Cerebellar cortex (tissue), 1 donor: ENCODE measurements around the gene TTYH1.

Experiments
- DNase-seq: peaks from one replicate; pipeline ENCODE4 v3.0.0-alpha.2; 2015; ENCODE audit warnings: low spot score

TTYH1 gene

DNA sequence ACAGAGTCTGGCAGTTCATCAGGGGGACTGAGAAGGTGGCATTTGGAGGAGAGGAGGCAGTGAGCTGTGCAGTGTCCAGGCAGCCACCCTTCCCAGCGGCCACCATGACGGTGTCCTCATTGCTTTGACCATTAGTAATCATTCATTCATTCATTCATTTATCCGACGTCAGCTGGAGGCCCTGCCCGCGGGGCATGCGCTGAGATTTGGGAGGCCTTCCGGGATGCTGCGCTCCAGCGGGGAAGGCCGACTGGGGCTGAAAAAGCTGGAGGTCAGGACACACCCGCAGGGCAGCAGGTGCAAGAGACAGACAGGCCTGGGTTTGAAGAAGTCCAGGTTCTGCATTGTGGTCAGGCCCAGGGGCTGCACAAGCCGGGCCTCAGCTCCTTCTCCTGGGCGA is 8.9 kb downstream of the TTYH1 start:
- DNase-seq, result no peak

DNA sequence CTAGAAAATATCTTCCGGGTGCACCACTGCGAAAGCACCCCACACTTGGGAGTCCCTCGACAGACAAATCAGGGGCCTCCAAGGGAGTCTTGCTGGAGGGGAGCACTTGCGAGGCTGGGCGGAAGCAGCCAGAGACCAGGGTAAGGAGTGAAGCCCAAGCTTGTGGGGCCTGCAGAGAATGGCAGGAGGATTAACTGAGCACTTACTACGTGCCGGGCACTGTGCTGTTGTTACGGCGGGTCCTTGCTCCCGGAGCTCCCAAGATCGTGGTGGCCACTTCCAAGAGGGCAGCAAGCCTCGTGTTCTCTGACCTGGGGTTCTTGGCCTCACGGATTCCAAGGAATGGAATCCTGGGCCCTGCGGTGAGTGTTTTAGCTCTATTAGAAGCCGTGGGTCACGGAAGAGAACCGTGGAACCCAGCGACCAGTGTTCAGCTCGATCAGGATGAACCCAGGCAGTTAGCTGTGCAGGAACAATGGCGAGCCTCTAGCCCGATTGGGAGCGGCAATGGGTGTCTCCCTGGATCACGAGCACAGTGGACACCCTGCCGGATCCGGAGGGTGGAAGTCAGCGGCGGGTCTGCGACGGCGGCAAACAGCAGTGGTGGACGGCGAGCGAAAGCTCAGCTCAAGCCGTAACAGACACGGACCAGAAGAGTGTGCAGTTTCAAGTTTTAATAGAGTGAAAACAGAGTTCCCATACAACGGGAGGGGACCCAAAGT is 9.6 kb downstream of the TTYH1 start:
- DNase-seq, result no peak

DNA sequence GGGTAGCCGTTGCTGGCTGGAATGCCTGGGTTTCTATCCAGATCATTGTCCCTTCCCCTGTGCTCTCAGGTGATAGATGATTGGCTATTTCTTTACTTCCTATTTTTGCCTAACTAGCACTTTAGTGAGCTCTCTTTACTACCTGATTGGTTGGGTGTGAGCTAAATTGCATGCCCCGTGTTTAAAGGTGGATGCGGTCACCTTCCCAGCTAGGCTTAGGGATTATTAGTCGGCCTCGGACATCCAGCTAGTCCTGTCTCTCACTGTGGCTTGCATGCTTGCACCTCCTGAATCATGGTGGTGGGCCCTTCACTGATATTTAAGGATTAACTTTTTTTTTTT is 10.1 kb downstream of the TTYH1 start:
- DNase-seq, result no peak

DNA sequence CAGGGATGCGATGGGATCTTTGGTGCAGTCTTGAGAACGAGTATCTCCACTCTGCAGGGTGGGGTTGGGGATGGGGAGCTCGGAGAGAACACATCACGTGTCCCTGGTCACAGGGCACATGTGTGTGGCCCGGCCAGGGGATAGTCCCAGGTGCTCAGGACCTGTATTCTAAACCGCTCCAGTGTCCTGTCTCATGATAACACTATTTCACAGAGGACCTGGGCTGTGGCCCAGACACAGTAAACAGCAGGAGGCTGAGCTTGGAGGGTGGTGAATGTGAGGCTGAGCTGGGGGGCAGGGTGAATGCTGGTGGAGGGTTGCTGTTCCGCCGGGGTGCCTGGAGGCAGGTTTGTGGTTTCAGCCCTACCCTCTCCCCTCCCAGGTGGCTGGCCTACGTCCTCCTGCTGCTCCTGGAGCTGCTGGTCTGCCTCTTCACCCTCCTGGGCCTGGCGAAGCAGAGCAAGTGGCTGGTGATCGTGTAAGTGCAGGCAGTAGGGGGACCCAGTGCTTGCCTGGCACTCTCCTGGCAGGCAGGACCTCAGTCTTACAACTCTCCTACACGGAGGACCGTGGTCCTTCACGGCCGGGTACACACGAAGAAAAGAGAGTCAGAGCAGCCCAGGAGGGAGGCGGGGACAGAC is 11.1 kb downstream of the TTYH1 start:
- DNase-seq, result no peak

DNA sequence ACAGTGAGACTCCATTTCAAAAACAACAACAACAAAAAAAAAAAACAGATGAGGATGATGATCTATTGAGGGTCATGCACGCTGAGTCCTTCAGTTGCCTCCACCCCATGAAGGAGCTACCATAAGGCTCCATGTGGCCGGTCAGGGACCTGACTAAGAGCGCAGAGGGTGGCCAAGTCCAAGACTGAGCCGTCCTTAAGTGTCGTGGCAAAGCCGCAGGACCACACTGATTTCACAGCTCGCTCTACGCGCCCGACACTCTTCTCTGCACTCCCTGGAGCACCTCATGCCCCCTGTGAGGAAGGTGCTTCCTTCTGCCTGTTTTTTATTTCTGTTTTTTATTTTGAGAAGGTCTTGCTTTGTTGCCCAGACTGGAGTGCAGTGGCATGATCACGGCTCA is 12.3 kb downstream of the TTYH1 start:
- DNase-seq, result no peak

DNA sequence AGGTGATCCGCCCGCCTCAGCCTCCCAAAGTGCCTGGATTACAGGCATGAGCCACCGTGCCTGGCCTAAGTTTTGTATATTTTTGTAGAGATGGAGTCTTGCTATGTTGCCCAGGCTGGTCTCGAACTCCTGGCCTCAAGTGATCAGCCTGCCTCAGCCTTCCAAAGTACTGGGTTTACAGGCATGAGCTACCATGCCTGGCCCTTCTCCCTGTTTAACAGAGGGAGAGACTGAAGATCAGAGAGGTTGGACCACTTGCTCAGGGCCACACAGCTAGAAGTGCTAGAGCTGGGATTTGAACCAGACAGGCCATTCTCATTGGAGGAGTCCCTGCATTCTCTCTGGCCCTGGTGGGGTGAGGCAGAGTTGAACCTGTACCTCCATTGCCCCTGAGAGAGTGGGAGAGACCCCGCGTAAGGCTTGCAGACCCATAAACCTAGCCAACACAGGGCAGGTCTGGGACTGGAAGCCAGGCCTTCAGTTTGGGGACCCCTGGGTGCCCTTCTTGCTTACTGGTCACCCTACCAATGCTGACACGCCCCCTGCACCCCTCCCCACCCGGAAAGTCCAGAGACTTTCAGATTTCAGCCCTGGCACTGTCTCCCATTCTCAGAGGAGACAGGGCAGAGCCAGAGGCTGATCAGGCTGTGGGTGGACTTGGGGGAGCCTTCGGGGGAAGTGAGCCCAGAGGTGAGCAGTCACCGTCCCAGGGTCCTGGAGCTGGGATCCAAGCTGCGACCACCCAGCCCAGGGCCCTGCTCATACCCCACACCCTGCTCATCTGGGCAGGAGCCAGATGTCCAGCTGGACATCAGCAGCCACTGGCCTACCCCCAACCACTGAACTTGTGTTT is 13.3 kb downstream of the TTYH1 start:
- DNase-seq, result no peak

DNA sequence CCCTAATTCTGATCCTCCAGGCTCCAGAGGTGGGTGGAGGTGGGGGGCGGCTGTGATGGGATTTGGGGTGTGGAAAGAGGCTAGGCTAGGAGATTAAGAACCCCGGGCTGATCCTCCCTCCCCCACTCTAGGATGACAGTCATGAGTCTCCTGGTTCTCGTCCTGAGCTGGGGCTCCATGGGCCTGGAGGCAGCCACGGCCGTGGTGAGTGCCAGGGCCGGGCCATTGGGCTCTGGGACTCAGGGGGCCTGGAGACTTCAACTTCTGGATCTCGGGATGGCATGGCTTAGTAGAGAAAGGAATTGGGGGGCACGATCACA is 13.9 kb downstream of the TTYH1 start:
- no peak for DNase-seq

DNA sequence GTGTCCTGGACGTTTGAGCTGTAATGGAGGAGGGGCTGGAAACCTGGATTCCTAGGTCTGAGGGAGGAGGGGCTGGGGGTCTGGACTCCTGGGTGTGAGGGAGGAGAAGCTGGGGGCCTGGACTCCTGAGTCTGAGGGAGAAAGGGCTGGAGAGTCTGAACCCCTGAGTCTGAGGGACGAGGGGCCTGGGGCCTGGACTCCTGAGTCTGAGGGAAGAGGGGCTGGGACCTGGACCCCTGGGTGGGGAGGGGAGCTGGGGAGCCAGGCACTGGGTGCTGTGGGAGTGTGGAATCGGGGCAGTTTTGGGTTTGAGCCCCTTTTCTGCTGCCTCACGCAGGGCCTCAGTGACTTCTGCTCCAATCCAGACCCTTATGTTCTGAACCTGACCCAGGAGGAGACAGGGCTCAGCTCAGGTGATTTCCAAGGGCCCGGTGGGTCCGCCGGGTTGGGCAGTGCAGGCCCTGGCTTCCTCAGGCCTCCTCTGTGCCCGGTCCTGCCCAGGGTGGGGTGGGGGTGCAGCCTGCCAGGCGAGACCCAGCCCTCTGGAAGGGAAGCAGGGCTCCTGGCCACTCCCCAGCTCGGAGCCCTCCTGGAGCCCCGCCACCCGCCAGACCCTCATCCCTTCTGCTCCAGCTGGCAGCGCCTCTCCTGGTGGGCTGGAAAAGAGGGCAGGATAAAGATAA is 14.4 kb downstream of the TTYH1 start:
- DNase-seq, result no peak

DNA sequence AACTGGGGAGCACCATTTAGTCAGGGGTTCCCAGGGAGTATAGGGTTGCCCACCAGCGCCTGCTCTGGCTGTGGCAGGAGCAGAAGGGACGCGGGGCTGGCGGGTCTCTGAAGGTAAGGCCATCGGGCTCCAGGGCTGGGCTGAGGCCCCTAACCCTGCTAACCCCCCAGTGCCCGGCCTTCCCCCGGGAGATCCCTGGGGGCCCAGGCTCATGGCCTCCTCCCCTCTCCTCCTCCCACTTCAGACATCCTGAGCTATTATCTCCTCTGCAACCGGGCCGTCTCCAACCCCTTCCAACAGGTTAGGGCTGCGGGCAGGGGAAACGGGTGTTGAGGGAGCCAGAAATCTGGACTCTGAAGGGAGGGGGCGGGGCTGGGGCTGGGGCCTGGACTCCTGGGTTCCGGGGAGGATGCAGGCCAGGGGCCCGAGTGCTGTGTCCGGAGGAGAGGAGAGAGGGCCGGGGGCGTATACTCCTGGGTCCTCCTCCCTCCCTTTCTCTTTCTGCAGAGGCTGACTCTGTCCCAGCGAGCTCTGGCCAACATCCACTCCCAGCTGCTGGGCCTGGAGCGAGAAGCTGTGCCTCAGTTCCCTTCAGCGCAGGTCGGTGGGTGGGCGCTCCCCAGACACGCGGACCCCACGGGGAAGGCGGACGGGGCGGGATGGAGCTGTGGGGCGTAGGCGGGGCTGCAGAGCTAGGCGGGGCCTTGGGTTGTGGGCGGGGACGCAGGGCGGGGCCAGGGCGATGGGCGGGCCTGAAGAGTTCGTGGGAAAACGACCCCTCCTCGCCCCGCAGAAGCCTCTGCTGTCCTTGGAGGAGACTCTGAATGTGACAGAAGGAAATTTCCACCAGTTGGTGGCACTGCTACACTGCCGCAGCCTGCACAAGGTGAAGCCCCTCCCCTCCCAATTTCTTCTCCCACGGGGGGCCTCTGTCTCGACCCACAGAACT is 15.3 kb downstream of the TTYH1 start:
- peak; percentile 71 for DNase-seq

DNA sequence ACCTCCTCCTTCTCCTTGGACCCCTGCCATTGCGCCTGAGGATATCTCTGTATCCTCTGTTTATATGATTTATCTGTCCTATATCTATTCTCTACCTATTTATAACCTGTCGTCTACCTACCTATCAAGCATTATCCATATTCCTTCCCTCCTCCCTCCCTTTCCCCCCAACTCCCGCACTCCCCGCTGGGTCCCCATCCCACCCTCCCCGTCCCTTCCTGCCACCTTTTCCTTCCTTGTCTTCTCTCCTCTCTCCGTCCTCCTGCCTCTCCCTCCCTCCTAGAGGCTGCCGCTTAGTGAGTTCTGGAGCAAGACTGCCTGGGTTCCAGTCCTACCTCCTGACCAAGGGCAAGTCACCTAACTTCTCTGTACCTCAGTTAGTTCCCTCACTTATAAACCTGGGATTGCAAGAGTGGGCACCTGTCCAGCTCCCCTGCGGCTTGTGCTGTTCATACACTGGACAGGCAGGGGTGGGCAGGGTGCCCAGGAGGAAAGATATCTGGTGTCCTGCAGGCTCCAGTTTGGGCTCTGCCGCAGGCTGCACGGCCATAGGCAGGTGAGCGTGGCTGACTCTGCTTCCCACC is 16.1 kb downstream of the TTYH1 start:
- peak; percentile 34 for DNase-seq

DNA sequence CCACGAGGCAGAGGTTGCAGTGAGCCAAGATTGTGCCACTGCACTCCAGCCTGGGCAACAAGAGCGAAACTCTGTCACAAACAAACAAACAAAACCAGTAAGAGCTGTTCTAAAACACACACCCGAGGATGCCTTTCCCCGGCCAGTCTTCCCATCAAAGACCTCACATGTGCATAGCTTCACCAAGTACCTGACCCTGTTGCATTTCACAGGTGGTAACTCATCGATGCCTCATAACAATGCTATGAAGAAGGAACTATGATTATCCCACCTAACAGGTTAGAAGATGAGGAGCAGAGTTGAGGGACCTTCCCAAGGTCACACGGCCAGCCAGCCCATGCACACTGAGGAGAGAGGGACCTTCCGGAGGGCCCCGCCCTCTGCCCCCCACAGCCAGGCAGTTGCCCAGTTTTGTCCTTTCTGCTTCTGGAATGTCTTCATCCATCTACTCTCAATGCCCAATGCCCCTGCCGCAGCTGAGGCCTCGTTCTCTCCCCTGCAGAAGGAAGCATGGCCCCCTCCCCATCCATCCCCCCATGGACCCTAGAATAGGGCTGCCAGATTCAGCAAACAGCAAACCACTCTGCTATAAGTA is 17.0 kb downstream of the TTYH1 start:
- DNase-seq, result no peak

DNA sequence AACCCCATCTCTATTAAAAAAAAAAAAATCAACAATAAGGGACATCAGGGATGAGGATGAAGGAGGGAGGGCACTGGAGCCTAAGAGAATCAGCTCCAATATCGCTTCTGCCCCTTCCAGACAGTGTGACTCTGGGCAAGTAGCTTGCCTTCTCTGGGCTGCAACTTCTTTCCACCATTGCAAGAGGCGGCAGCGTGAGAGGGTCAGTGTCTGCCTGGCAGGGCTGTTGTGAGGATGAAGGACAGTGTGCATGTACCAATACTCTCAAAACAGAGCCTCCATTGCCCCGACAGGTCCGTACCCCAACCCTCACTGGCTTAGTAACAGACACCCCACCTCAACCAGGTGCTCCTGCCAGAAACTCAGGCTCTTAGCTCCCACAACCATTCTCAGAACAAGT is 18.4 kb downstream of the TTYH1 start:
- no peak for DNase-seq

DNA sequence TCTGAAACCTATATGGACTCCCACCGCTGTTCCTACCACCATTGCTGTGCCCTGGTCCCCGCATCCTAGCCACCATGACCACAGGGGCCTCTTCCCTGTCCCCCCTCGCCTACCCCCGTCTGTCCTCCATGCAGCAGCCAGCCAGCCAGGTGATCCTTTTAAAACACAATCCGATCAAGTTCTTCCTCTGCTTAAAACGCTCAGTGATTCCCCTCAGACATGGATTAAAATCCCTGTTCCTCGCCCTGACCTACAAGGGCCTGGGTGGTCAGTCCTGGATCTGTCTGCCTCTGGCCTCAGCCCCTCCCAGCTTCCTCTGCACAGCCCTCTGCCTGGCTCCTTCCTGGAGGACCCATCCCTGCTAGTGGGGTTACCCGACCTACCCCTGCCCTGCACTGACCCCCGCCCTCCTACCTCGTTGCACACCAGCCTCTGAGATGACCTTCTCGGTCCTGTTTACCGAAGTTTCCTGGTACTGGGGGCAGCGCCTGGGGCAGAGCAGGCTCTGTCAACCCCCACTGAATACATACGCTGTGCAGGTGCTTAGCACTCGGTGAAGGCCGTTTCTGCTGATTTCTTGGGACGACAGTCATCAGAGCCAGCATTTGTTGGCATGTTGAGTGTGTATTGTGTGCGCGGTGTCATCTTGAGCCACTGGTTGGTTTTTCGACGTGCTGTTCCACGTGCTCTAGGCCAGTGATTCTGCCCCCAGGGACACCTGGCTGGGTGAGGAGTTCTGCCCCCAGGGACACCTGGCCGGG is 19.0 kb downstream of the TTYH1 start:
- no peak for DNase-seq

DNA sequence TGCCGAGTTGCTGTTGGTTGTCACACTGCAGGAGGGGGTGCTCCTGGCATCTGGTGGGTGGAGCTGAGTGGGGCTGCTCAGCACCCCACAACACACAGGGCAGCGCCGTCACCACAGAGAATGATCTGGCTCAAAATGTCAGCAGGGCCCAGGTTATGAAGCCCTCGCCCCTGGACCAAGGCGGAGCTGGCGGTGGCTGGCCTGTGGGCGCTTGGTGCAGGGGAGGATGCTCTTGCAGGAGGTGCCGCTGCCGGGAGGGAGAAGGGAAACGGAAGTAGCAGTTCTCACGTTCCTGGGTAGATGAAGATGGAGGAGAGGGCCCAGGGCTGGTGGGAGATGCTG is 19.6 kb downstream of the TTYH1 start:
- no peak for DNase-seq

DNA sequence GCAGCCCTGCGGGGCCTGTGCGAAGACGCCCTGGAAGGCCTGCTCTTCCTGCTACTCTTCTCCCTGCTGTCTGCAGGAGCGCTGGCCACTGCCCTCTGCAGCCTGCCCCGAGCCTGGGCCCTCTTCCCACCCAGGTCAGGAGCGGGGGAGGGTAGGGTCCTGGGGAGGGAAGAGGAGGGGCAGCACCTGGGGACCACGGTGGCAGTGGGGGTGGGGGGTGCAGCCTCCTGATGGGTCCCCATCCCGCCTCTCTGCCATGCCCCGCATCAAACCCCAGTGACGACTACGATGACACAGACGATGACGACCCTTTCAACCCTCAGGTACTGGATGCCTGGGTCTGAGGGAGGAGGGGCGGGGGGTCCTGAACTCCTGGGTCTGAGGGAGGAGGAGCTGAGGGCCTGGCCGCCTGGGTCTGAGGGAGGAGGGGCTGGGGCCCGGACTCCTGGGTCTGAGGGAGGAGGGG is 20.3 kb downstream of the TTYH1 start:
- DNase-seq, result no peak

DNA sequence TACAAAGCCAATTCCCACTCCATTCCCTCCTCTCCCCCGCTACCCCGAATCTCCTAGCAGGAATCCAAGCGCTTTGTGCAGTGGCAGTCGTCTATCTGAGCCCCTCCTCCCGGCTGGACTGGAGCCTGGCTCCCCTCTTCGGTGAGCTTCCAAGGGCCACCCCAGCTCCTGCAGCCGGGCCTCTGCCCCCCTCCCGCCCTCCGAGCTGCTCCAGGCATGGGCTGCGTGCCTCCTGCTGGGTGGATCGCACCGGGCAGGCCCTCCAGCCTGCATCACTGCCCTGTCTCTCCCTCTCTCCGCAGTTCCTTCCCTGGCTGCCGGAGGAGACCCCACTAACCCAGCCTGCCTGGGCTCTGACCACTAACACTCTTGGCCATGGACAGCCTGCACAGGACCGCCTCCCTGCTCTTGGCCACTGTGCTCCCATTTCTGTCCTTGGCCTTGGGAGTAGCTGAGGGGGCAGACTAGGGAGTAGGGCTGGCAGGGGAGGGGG is 20.8 kb downstream of the TTYH1 start:
- no peak for DNase-seq

DNA sequence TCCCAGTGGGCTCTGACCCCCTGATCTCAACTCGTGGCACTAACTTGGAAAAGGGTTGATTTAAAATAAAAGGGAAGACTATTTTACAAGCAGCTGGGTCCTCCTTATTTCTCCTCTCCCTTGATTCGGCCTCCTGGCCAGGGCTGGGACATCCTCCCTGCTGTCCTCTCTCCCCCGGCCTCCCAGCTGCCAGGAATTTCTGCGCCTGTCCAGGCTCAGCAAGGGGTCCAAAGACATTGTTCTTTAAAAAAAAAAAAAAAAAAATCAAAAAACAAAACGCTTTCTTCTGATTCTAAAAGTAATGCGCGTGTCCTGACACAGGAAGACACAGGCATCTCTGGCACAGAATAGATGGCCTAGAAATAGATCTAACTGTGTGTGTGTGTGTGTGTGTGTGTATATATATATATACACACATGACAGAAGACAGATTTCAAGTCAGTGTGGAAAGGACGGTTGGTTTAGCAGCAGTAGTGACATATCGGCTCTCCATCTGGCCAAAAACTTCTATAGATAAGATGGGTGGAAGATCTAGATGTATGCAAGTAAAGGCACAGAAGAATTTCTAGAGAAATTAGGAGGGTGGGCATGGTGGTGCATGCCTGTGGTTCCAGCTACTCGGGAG is 21.5 kb downstream of the TTYH1 start:
- no peak for DNase-seq

DNA sequence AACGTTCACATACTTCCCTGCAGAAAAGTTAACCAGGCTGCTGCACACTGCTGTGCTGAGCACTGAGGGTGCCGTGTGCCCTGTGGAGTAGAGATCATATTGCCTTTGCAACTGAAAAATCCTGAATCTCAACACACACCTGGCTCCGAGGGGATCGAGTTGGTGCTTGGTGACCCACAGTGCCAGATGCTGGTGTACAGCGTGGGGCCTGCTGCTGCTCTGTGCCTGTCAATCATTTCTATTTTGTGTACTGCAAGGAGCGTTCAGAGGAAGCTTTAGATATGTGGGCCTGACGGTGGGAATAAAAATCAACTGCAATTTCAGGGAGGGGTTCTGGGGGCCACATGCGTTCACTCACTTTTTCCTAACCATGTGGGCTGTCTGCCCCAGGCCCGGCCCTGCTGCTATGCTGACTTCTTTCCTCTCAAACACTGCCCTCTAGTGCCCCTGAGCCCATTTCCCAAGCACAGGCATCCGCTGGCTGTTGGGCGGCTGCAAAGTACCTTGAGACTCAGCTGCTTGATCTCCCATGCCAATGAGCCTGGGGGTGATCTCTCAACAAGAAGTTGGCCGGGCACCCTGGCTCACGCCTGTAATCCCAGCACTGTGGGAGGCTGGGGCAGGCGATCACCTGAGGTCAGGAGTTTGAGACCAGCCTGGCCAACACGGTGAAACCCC is 24.0 kb downstream of the TTYH1 start:
- peak; percentile 68 for DNase-seq

DNA sequence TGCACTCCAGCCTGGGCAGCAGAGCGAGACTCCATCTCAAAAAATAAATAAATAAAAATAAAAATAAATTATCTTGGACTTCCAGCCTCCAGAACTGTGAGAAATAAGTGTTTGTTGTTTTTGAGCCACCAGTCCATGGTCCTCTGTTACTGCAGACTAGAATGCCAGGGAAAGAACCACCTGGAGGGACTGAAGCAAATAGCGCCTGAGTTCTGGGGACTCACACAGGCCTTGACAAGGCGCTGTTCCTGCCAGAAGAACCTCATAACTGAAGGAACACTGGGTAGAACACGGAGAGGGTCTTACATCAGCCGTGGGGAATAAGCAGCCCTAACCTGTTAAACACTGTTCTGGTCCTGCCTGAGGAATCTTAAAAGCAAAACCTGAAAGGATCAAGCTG is 25.4 kb downstream of the TTYH1 start:
- no peak for DNase-seq
